Stimulated activated CD8-positive, alpha-beta memory T cell treated with anti-CD3 and anti-CD28 coated beads, Interleukin-12 subunit alpha, Interleukin-12 subunit beta, amount 100 ng/mL, for 24 hours (primary cell): ENCODE results near the gene PDCD4.
A peak's percentile ranks its signal among the peaks of the same experiment; 100 is the strongest.
"Not testable (repeated sequence)": the region's sequence is repeated elsewhere in the genome, so short reads cannot be mapped to it uniquely, and the experiment has no call there.

Experiments
- DNase-seq: peaks from one replicate; pipeline ENCODE4 v3.0.0-alpha.2; 2020; ENCODE audit errors: extremely low read depth

Gene PDCD4

GRCh38 chr10:110883924-110884323 lies 12.2 kb downstream of the PDCD4 start:
- no peak for DNase-seq

- DNase-seq, result no peak
Measured at GRCh38 chr10:110885932-110886674, 14.4 kb downstream of the PDCD4 start.

GRCh38 chr10:110887560-110887959 lies 15.8 kb downstream of the PDCD4 start:
- DNase-seq, result no peak

- DNase-seq, result no peak
Measured at GRCh38 chr10:110892602-110893288, 21.0 kb downstream of the PDCD4 start.

- no peak for DNase-seq
Measured at GRCh38 chr10:110893559-110894179, 21.9 kb downstream of the PDCD4 start.

GRCh38 chr10:110897184-110897583 lies 25.5 kb downstream of the PDCD4 start:
- DNase-seq, result no peak

- no peak for DNase-seq
Measured at GRCh38 chr10:110898391-110898790, 26.7 kb downstream of the PDCD4 start.

- no peak for DNase-seq
Measured at GRCh38 chr10:110900983-110901382, 29.3 kb downstream of the PDCD4 start.

GRCh38 chr10:110901954-110902819 lies 30.5 kb downstream of the PDCD4 start:
- DNase-seq, result no peak

GRCh38 chr10:110903280-110904278 lies 31.9 kb downstream of the PDCD4 start:
- DNase-seq, result no peak

- DNase-seq, result no peak
Measured at GRCh38 chr10:110910138-110910537, 38.4 kb downstream of the PDCD4 start.

GRCh38 chr10:110912374-110912773 lies 40.6 kb downstream of the PDCD4 start:
- DNase-seq, result no peak

GRCh38 chr10:110914431-110914830 lies 42.7 kb downstream of the PDCD4 start:
- no peak for DNase-seq

- no peak for DNase-seq
Measured at GRCh38 chr10:110915035-110915434, 43.3 kb downstream of the PDCD4 start.

- not testable (repeated sequence) for DNase-seq
Measured at GRCh38 chr10:110915600-110915999, 43.9 kb downstream of the PDCD4 start.

GRCh38 chr10:110916554-110917346 lies 45.0 kb downstream of the PDCD4 start:
- DNase-seq, result no peak

- peak; percentile 67 for DNase-seq
Measured at GRCh38 chr10:110918269-110918642, 46.5 kb downstream of the PDCD4 start.

GRCh38 chr10:110918643-110919348 lies 47.1 kb downstream of the PDCD4 start, which contains the start of gene BBIP1:
TSS of gene BBIP1 (minus strand) at chr10:110919180. CDS start at chr10:110918157, 1,023 bp downstream.
- no peak for DNase-seq

- peak; percentile 96 for DNase-seq
Measured at GRCh38 chr10:110919349-110919931, 47.7 kb downstream of the PDCD4 start, which contains the start of gene SHOC2. TSS of gene SHOC2 (plus strand) at chr10:110919604. CDS start at chr10:110964359, 44,755 bp downstream.
